Left hindlimb (tissue), 1 donor: ENCODE results near the gene RPRD2.

ENCODE experiments used
- DNase-seq: peaks from one replicate; pipeline ENCODE4 v3.0.0-alpha.2; 2018

Gene RPRD2

DNA sequence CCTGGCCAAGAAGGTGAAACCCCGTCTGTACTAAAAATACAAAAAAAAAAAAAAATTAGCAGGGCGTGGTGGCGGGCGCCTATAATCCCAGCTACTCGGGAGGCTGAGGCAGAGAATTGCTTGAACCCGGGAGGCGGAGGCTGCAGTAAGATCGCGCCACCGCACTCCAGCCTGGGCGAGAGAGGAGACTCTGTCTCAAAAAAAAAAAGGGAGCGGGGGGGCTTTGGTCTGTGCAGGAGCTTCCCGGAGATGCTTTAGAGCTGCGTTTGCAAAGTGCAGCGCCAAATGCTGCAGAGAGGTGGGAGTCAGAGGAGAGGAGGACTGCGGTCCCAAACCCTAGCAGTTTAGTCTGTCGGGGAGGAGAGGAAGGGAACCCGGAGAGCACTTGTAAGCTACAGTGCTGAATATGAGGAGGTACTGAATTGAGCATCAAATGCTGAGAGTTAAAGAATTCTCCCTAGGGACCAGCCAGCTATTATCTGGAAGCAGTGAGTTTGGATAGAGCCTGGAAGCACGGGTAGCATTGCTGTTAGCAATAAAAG lies 152.2 kb downstream of the RPRD2 start:
- no peak for DNase-seq

DNA sequence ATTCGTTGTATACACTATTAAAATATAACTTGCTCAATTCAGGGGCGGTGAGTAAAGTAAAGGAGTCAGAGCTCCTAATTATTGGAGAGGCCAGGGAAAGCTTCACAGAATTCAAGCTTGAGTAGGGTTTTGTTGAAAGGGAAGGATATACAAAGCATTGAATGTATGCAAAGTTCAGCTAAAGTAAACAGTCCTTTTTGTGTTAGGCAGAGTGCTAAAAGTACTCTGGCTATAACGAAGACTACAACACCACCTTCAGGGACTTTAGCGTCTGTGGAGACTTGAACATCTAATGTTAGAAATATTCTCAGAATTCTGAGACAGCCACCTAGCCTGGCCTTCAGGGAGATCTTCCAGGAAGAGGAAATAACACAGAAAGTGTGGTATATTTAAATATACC lies 152.7 kb downstream of the RPRD2 start:
- DNase-seq: no peak

DNA sequence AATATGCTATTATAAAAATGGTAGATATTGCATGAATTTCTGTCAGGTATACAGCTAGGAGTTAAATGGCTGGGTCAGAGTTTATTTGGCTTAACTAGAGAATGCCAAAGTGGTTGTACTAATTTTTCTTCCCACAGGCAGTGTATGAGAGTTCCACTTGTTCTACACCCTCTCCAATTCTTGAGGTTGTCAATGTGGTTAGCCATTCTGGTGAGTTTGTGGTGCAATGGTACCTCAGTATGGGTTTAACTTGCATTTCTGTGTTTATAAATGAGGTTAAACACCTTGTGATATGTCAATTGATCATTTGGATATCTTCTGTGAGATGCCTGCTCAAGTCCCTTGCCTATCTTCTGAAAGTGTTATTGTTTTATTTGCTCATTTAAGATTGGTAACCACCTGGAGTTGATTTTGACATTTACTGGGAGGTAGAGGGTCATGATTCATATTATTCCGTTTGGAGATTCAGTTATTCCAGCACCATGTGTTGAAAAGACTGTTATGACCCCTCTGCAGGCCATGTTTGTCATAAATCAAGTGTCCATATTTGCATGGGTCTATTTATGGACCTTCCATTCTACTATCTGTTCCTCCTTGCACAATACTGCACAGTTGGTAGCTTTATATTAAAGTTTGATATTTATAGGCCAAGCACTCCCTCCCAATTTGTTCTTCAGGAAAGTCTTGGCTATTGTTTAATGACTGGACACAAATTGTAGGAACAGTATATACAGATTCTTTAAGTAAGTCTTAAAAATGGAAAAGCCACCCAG lies 157.4 kb downstream of the RPRD2 start:
- no peak for DNase-seq

DNA sequence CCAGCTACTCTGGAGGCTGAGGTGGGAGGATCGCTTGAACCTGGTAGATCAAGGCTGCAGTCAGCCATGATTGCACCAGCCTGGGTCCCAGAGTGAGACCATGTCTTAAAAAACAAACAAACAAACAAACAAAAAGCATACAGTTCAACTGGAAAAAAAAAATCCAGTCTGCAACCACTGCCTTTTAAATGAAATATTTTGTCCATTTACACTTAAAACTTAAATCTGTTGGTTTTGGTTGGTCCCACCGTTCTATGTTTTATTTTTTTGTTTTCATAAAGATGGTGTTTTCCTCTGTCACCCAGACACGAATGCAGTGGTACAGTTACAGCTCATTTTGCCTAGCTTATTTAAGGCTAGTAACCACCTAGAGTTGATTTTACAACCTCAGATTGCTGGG lies 161.4 kb downstream of the RPRD2 start:
- no peak for DNase-seq
